GM18498 (cell line): ENCODE measurements around the gene CAMSAP1.
A peak's percentile ranks its signal among the peaks of the same experiment; 100 is the strongest.
"Not testable (repeated sequence)": the region's sequence is repeated elsewhere in the genome, so short reads cannot be mapped to it uniquely, and the experiment has no call there.

ENCODE experiments used
- ATAC-seq: cut with Tn5 transposase; IDR thresholded peaks from one replicate; pipeline ENCODE4 v1.9.1; 2021; ENCODE audit warnings: mild to moderate bottlenecking, moderate library complexity; ENCODE audit not compliant: unreplicated experiment

CAMSAP1 gene

GRCh38 chr9:135921749-135922310, 14.5 kb upstream of the CAMSAP1 start:
- no peak for ATAC-seq

- no peak for ATAC-seq
Observed at GRCh38 chr9:135920973-135921585, 13.7 kb upstream of the CAMSAP1 start.

- ATAC-seq = no peak
Observed at GRCh38 chr9:135920256-135920930, 13.0 kb upstream of the CAMSAP1 start.

GRCh38 chr9:135919318-135919890, 12.1 kb upstream of the CAMSAP1 start:
- no peak for ATAC-seq

- not testable (repeated sequence) for ATAC-seq
Observed at GRCh38 chr9:135916227-135916626, 8.9 kb upstream of the CAMSAP1 start.

GRCh38 chr9:135914921-135915320, 7.6 kb upstream of the CAMSAP1 start:
- ATAC-seq = no peak

GRCh38 chr9:135911233-135911632, 3.9 kb upstream of the CAMSAP1 start:
- ATAC-seq = not testable (repeated sequence)

GRCh38 chr9:135910757-135911156, 3.4 kb upstream of the CAMSAP1 start:
- no peak for ATAC-seq

GRCh38 chr9:135910216-135910615, 2.9 kb upstream of the CAMSAP1 start:
- ATAC-seq = no peak

GRCh38 chr9:135909371-135909770, 2.0 kb upstream of the CAMSAP1 start:
- ATAC-seq = no peak

GRCh38 chr9:135908754-135909204, 1.4 kb upstream of the CAMSAP1 start:
- no peak for ATAC-seq

- peak; percentile 1 for ATAC-seq
Observed at GRCh38 chr9:135908093-135908753, 877 bp upstream of the CAMSAP1 start.

GRCh38 chr9:135907006-135907430, 328 bp downstream of the CAMSAP1 start:
- ATAC-seq = peak; percentile 19

- ATAC-seq = peak; percentile 20
Observed at GRCh38 chr9:135906291-135907005, 898 bp downstream of the CAMSAP1 start.

GRCh38 chr9:135905380-135906258, 1.7 kb downstream of the CAMSAP1 start:
- no peak for ATAC-seq

- no peak for ATAC-seq
Observed at GRCh38 chr9:135903786-135904520, 3.4 kb downstream of the CAMSAP1 start.

- no peak for ATAC-seq
Observed at GRCh38 chr9:135903358-135903656, 4.0 kb downstream of the CAMSAP1 start.

GRCh38 chr9:135902655-135903357, 4.5 kb downstream of the CAMSAP1 start:
- no peak for ATAC-seq

- no peak for ATAC-seq
Observed at GRCh38 chr9:135901826-135902225, 5.5 kb downstream of the CAMSAP1 start.
